HAP-1 (cell line): ENCODE data around the gene RABEP2.
"Not testable (repeated sequence)": the region's sequence is repeated elsewhere in the genome, so short reads cannot be mapped to it uniquely, and the experiment has no call there.

ENCODE experiments used
- DNase-seq, 2 experiments: peaks; one replicate each; pipeline ENCODE4 v3.0.0-alpha.2; 2016 to 2020; ENCODE audit warnings: low spot score in 2 of 2
- H3K27me3 ChIP-seq: fragments of 250-450 bp; sonication (Bioruptor Pico); 2 replicates; pipeline ENCODE4 v1.5.1; 2020; ENCODE audit warnings: low read depth, mild to moderate bottlenecking, moderate library complexity
- H3K36me3 ChIP-seq: fragments of 250-450 bp; sonication (Bioruptor Pico); replicated peaks from 2 replicates; pipeline ENCODE4 v1.5.1; 2020; ENCODE audit warnings: mild to moderate bottlenecking
- H3K4me1 ChIP-seq: fragments of 250-450 bp; sonication (Bioruptor Pico); 2 replicates; pipeline ENCODE4 v1.5.1; 2020; ENCODE audit warnings: mild to moderate bottlenecking
- H3K4me3 ChIP-seq: fragments of 250-450 bp; sonication (Bioruptor Pico); 2 replicates; pipeline ENCODE4 v1.5.1; 2020; ENCODE audit warnings: mild to moderate bottlenecking, moderate library complexity
- H3K9me3 ChIP-seq: fragments of 250-450 bp; sonication (Bioruptor Pico); 2 replicates; pipeline ENCODE4 v1.5.1; 2020; ENCODE audit warnings: mild to moderate bottlenecking, moderate library complexity
- in situ Hi-C: fragments of 300-500 bp; cut with MboI; formaldehyde crosslinking; loops from 3 replicates; pipeline ENCODE4 v1.14.3; 2020; ENCODE audit warnings: low sequenced_read_pairs, inconsistent platforms, mixed read lengths

RABEP2 gene

DNA sequence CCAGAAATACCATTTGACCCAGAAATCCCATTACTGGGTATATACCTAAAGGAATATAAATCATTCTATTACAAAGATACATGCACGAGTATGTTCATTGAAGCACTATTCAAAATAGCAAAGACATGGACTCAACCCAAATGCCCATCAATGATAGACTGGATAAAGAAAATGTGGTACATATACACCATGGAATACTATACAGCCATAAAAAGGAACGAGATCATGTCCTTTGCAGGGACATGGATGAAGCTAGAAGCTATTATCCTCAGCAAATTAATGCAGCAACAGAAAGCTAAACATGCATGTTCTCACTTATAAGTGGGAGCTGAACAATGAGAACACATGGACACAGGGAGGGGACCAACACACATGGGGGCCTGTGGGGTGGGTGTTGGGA lies 1.2 kb upstream of the RABEP2 start:
- DNase-seq, H3K27me3 ChIP-seq, H3K4me1 ChIP-seq, in situ Hi-C loops, H3K36me3 ChIP-seq, H3K9me3 ChIP-seq: not testable (repeated sequence)
- H3K4me3 ChIP-seq = peak overlapping the region; percentile 87; the same call in 1 of the 2 replicates

- H3K27me3 ChIP-seq = no peaks in the 10 kb centered on the region
- H3K4me1 ChIP-seq = no peaks in the 10 kb centered on the region; the same call in 1 of the 2 replicates
- peak; percentile 68 to 90 for DNase-seq
- in situ Hi-C loops = no loop called here
- H3K36me3 ChIP-seq = no peaks in the 10 kb centered on the region
- H3K4me3 ChIP-seq = peak overlapping the region; percentile 87
- no peaks in the 10 kb centered on the region for H3K9me3 ChIP-seq
Measured at GRCh38 chr16:28925386-28926228, 569 bp upstream of the RABEP2 start.

- H3K4me3 ChIP-seq = peak overlapping the region; percentile 87
- H3K4me1 ChIP-seq = no peaks in the 10 kb centered on the region; the same call in 1 of the 2 replicates
- H3K9me3 ChIP-seq = no peaks in the 10 kb centered on the region
- H3K27me3 ChIP-seq = no peaks in the 10 kb centered on the region
- DNase-seq = no peak
- in situ Hi-C loops = no loop called here
- H3K36me3 ChIP-seq = no peaks in the 10 kb centered on the region
Measured at GRCh38 chr16:28924399-28924761, 658 bp downstream of the RABEP2 start.

DNA sequence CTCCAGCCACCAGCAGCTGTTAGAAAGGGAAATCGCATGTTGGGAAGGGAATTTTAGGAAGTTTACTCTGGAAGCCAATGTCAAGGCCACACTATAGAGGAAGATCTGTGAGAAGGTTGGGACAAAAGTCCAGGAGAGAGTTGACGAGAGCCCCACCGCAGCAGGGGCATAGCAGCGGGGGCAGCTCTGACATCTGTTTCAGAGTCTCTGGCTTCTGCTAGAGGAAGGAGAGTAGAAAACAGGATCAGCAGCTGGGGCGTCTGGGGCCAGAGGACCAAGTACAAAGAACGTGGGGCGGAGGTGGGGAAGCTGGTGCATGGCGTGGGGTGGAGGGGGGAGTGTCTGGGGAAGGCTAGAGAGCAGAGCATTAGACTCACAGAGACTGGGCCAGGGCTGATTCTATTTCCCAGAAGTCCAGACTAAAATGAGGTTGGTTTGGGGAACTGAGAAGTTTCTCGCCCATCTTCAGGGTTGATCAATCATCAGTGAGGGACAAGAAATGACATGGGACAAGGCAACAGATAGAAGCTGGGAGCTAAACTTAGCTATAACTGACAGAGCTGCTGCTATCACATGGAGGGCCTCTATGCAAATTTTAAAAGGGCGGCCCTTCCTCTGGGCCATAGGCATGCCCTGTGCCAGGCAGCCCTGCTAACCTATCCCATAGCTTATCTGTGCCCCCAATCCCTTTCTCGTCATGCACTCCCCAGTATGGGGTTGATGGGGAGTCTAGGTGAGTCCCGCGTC lies 1.2 kb downstream of the RABEP2 start:
- in situ Hi-C loops = no loop called here
- Histone ChIP-seq H3K27me3 (no peaks in the 10 kb centered on the region), H3K9me3 (no peaks in the 10 kb centered on the region), H3K36me3 (no peaks in the 10 kb centered on the region), H3K4me1 (no peaks in the 10 kb centered on the region; the same call in 1 of the 2 replicates), H3K4me3 (no peak overlapping the region)
- DNase-seq = no peak

GRCh38 chr16:28923231-28923587 lies 1.8 kb downstream of the RABEP2 start:
- no peaks in the 10 kb centered on the region for H3K9me3 ChIP-seq
- DNase-seq = no peak
- in situ Hi-C loops = no loop called here
- H3K27me3 ChIP-seq = no peaks in the 10 kb centered on the region
- no peak overlapping the region for H3K4me3 ChIP-seq
- no peaks in the 10 kb centered on the region for H3K36me3 ChIP-seq
- H3K4me1 ChIP-seq = no peaks in the 10 kb centered on the region; the same call in 1 of the 2 replicates

- H3K36me3 ChIP-seq = no peaks in the 10 kb centered on the region
- H3K4me3 ChIP-seq = no peak overlapping the region
Measured at GRCh38 chr16:28918698-28919097, 6.3 kb downstream of the RABEP2 start.

GRCh38 chr16:28917095-28917494 lies 7.9 kb downstream of the RABEP2 start:
- no peaks in the 10 kb centered on the region for H3K4me1 ChIP-seq
- no peak for DNase-seq
- H3K9me3 ChIP-seq = no peaks in the 10 kb centered on the region
- in situ Hi-C loops = no loop called here
- no peaks in the 10 kb centered on the region for H3K36me3 ChIP-seq
- H3K27me3 ChIP-seq = no peaks in the 10 kb centered on the region
- H3K4me3 ChIP-seq = no peak overlapping the region

More at GRCh38 chr16:28918698-28919097, 6.3 kb downstream of the RABEP2 start:
- in situ Hi-C loops = no loop called here
- Histone ChIP-seq H3K9me3 (no peaks in the 10 kb centered on the region), H3K4me1 (no peaks in the 10 kb centered on the region), H3K27me3 (no peaks in the 10 kb centered on the region)
- DNase-seq = no peak

GRCh38 chr16:28915181-28915580 lies 9.9 kb downstream of the RABEP2 start:
- Histone ChIP-seq H3K27me3 (no peaks in the 10 kb centered on the region), H3K4me3 (no peak overlapping the region), H3K4me1 (no peaks in the 10 kb centered on the region), H3K36me3 (no peaks in the 10 kb centered on the region), H3K9me3 (no peaks in the 10 kb centered on the region)
- no peak for DNase-seq
- in situ Hi-C loops = no loop called here

DNA sequence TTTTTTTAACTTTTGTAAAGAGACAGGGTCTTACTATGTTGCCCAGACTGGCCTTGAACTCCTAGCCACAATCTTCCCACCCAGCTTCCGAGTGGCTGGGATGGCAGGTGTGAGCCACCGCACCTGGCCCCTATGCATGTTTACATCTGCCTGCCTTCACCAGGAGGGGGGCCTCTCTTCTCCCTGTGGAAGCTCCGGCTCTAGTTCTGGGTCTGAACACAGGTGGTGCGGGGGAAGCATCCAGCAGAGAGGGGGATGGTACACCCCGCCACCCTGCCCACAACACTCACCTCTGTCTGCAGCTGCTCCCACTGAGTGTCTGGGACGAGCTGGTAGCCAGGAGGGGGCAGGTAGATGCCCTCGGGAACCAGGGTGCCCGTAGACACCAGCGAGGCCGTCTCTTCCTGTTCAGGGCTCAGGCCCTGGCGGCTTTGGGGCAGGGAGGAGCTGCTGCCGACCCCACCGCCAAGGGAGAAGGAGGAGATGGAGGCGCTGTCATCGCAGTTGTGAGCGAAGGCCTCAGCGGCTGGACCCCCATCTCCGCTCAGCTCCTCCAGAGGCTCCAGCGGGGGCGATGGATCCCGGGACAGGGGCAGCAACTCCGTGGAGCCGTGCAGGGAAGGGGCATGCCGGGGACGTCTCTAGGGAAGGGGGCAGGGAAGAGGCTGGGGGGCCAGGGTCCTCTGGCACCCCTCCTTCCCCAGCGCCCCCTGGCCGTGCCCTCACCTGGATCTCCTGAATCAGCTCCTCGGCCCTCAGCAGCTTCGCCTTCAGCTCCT lies 10.9 kb downstream of the RABEP2 start:
- Histone ChIP-seq H3K27me3 (no peaks in the 10 kb centered on the region), H3K9me3 (no peaks in the 10 kb centered on the region), H3K4me1 (no peaks in the 10 kb centered on the region), H3K36me3 (no peaks in the 10 kb centered on the region), H3K4me3 (no peak overlapping the region)
- in situ Hi-C loops = no loop called here
- no peak for DNase-seq

GRCh38 chr16:28912558-28912957 lies 12.5 kb downstream of the RABEP2 start:
- Histone ChIP-seq H3K9me3 (no peaks in the 10 kb centered on the region), H3K4me1 (no peaks in the 10 kb centered on the region), H3K27me3 (no peaks in the 10 kb centered on the region), H3K36me3 (no peaks in the 10 kb centered on the region), H3K4me3 (no peak overlapping the region)
- in situ Hi-C loops = no loop called here
- no peak for DNase-seq

GRCh38 chr16:28910086-28911031 lies 14.7 kb downstream of the RABEP2 start:
- peak in 1 of 2 experiments; percentile 24 for DNase-seq
- in situ Hi-C loops = no loop called here
- Histone ChIP-seq H3K27me3 (no peaks in the 10 kb centered on the region), H3K4me1 (no peaks in the 10 kb centered on the region), H3K4me3 (no peak overlapping the region), H3K9me3 (no peaks in the 10 kb centered on the region), H3K36me3 (no peaks in the 10 kb centered on the region)

- H3K36me3 ChIP-seq = no peaks in the 10 kb centered on the region
- in situ Hi-C loops = no loop called here
- no peaks in the 10 kb centered on the region for H3K9me3 ChIP-seq
- H3K4me3 ChIP-seq = no peak overlapping the region
- no peaks in the 10 kb centered on the region for H3K27me3 ChIP-seq
- no peaks in the 10 kb centered on the region for H3K4me1 ChIP-seq
- DNase-seq = no peak
Measured at GRCh38 chr16:28905800-28906372, 19.2 kb downstream of the RABEP2 start.
